Hepatocyte (in vitro differentiated cells): ENCODE measurements around the gene TTBK2. TPM values are rescaled to one million over a fixed set of nuclear protein-coding genes. Genes with fewer than 3 reads are reported as not detected.

ENCODE experiments used
- DNase-seq: peaks from one replicate; pipeline ENCODE4 v3.0.0-alpha.2; 2016; ENCODE audit warnings: low spot score
- H2AFZ ChIP-seq: fragments of 200-600 bp; sonication (generic); 2 replicates; pipeline ENCODE4 v1.6.0; 2016; ENCODE audit warnings: antibody characterized with exemption, mild to moderate bottlenecking
- H3K27ac ChIP-seq: fragments of 200-600 bp; sonication (generic); 2 replicates; pipeline ENCODE4 v1.5.1; 2016; ENCODE audit warnings: mild to moderate bottlenecking
- H3K27me3 ChIP-seq: fragments of 200-600 bp; sonication (generic); 2 replicates; pipeline ENCODE4 v1.6.1; 2016
- H3K36me3 ChIP-seq: fragments of 200-600 bp; sonication (generic); replicated peaks from 2 replicates; pipeline ENCODE4 v1.5.1; 2016; ENCODE audit warnings: low read depth; ENCODE audit not compliant: insufficient read depth
- H3K4me1 ChIP-seq: fragments of 200-600 bp; sonication (generic); 2 replicates; pipeline ENCODE4 v1.5.1; 2016; ENCODE audit warnings: mild to moderate bottlenecking, moderate library complexity; ENCODE audit not compliant: insufficient read depth
- H3K4me2 ChIP-seq: fragments of 200-600 bp; sonication (generic); 2 replicates; pipeline ENCODE4 v1.6.0; 2016
- H3K4me3 ChIP-seq: fragments of 200-600 bp; sonication (generic); 2 replicates; pipeline ENCODE4 v1.5.1; 2016; ENCODE audit warnings: mild to moderate bottlenecking
- H3K79me2 ChIP-seq: fragments of 200-600 bp; sonication (generic); 2 replicates; pipeline ENCODE4 v1.6.0; 2017; ENCODE audit warnings: mild to moderate bottlenecking
- H3K9me2 ChIP-seq: fragments of 200-600 bp; sonication (generic); replicated peaks from 2 replicates; pipeline ENCODE4 v1.6.0; 2017; ENCODE audit warnings: mild to moderate bottlenecking; ENCODE audit not compliant: insufficient read depth
- H3K9me3 ChIP-seq: fragments of 200-600 bp; sonication (generic); 2 replicates; pipeline ENCODE4 v1.5.1; 2016; ENCODE audit warnings: low read depth, mild to moderate bottlenecking
- H4K20me1 ChIP-seq: fragments of 200-600 bp; sonication (generic); 2 replicates; pipeline ENCODE4 v1.6.0; 2016; ENCODE audit warnings: mild to moderate bottlenecking; ENCODE audit not compliant: insufficient read depth, poor library complexity, severe bottlenecking
- CTCF ChIP-seq: fragments of 200-600 bp; sonication (generic); IDR thresholded peaks from 2 replicates; pipeline ENCODE4 v1.5.1; 2016; ENCODE audit warnings: antibody characterized with exemption, mild to moderate bottlenecking; ENCODE audit not compliant: poor library complexity
- EZH2 ChIP-seq: fragments of 200-600 bp; sonication (generic); IDR thresholded peaks from 2 replicates; pipeline ENCODE4 v1.6.1; 2016; ENCODE audit warnings: antibody characterized with exemption, mild to moderate bottlenecking, borderline replicate concordance
- EZH2phosphoT487 ChIP-seq: fragments of 200-600 bp; sonication (generic); IDR thresholded peaks from one replicate; pipeline ENCODE4 v1.6.1; 2018; ENCODE audit warnings: antibody characterized with exemption, mild to moderate bottlenecking, low read depth, moderate library complexity; ENCODE audit not compliant: unreplicated experiment, severe bottlenecking
- WGBS: methylation state at CpG from one replicate; pipeline ENCODE4 v1.1.6; 2016; ENCODE audit warnings: low lambda C conversion rate; ENCODE audit errors: missing lambda C conversion rate; 5-methylcytosine and 5-hydroxymethylcytosine counted together
- polyA plus RNA-seq: library from polyadenylated mRNA; unstranded; fragments of >200 nt; fragmentation: Nextera tagmentation; extraction: Ambion mirVana; gene quantifications from 2 replicates; pipeline ENCODE4 v1.2.1, GENCODE V29; 2016
- total RNA-seq: library from RNA; depleted of rRNA; stranded (reverse); fragments of >200 nt; gene quantifications from 2 replicates; pipeline ENCODE4 v1.2.3, GENCODE V29; 2014

The TTBK2 gene
- total and polyA plus RNA-seq, 2 experiments from 2014 or later = 3.8 to 8.5 TPM

- TF ChIP-seq CTCF = no peak
- TF ChIP-seq EZH2phosphoT487 = no peak
- TF ChIP-seq EZH2 = no peak
- no peak overlapping the region for H3K4me2 ChIP-seq
- no peak overlapping the region for H3K27ac ChIP-seq
- no peak overlapping the region for H3K4me3 ChIP-seq
- H2AFZ ChIP-seq = no peak overlapping the region
- H3K9me2 ChIP-seq = no peaks in the 10 kb centered on the region
- no peaks in the 10 kb centered on the region for H3K27me3 ChIP-seq
- H3K36me3 ChIP-seq = no peaks in the 10 kb centered on the region
- no peaks in the 10 kb centered on the region for H3K79me2 ChIP-seq
- 98% methylated on average over 3 of the region's 3 CpGs for WGBS
- no peaks in the 10 kb centered on the region for H3K4me1 ChIP-seq
- no peaks in the 10 kb centered on the region for H4K20me1 ChIP-seq
- no peak for DNase-seq
- H3K9me3 ChIP-seq = no peaks in the 10 kb centered on the region
Observed at GRCh38 chr15:42720071-42720470, 200.5 kb downstream of the TTBK2 start.

GRCh38 chr15:42719043-42719442 lies 201.5 kb downstream of the TTBK2 start:
- H3K4me3 ChIP-seq = no peak overlapping the region
- H4K20me1 ChIP-seq = no peaks in the 10 kb centered on the region
- H3K36me3 ChIP-seq = no peaks in the 10 kb centered on the region
- no peaks in the 10 kb centered on the region for H3K9me3 ChIP-seq
- H3K9me2 ChIP-seq = no peaks in the 10 kb centered on the region
- 86% methylated on average over 6 of the region's 6 CpGs for WGBS
- H3K4me1 ChIP-seq = no peaks in the 10 kb centered on the region
- no peak overlapping the region for H2AFZ ChIP-seq
- no peaks in the 10 kb centered on the region for H3K79me2 ChIP-seq
- H3K27ac ChIP-seq = no peak overlapping the region
- no peak for DNase-seq
- no peak for TF ChIP-seq EZH2phosphoT487
- no peaks in the 10 kb centered on the region for H3K27me3 ChIP-seq
- H3K4me2 ChIP-seq = no peak overlapping the region

- Histone ChIP-seq H3K36me3 (no peaks in the 10 kb centered on the region), H3K79me2 (no peaks in the 10 kb centered on the region), H3K9me3 (no peaks in the 10 kb centered on the region), H3K27me3 (no peaks in the 10 kb centered on the region), H3K4me2 (no peak overlapping the region), H4K20me1 (no peaks in the 10 kb centered on the region), H3K4me3 (no peak overlapping the region), H3K9me2 (no peaks in the 10 kb centered on the region), H3K4me1 (no peaks in the 10 kb centered on the region), H2AFZ (no peak overlapping the region), H3K27ac (no peak overlapping the region)
- TF ChIP-seq CTCF (no peak), EZH2phosphoT487 (no peak), EZH2 (no peak)
- WGBS = 100% methylated on average over 2 of the region's 2 CpGs
- no peak for DNase-seq
Observed at GRCh38 chr15:42716626-42717025, 204.0 kb downstream of the TTBK2 start.

GRCh38 chr15:42716125-42716524 lies 204.5 kb downstream of the TTBK2 start:
- whole genome bisulfite sequencing = 87% methylated on average over 5 of the region's 5 CpGs
- Histone ChIP-seq H3K9me2 (no peaks in the 10 kb centered on the region), H3K4me1 (no peaks in the 10 kb centered on the region), H3K36me3 (no peaks in the 10 kb centered on the region), H3K9me3 (no peaks in the 10 kb centered on the region), H3K4me2 (no peak overlapping the region), H3K4me3 (no peak overlapping the region), H3K27me3 (no peaks in the 10 kb centered on the region), H3K27ac (no peak overlapping the region), H3K79me2 (no peaks in the 10 kb centered on the region), H4K20me1 (no peaks in the 10 kb centered on the region), H2AFZ (no peak overlapping the region)
- TF ChIP-seq EZH2phosphoT487 = no peak
- TF ChIP-seq CTCF = no peak
- no peak for TF ChIP-seq EZH2
- no peak for DNase-seq
